Measurements from ENCODE around the gene LRRFIP1. TPM values are rescaled to one million over a fixed set of nuclear protein-coding genes. Genes with fewer than 3 reads are reported as not detected.

Gene LRRFIP1
- total and polyA plus RNA-seq, 2 of the 13 experiments (the other 11 are each of a cell fraction or from before 2014, with no cell fraction given), result 15.9 to 40.5 TPM

DNA sequence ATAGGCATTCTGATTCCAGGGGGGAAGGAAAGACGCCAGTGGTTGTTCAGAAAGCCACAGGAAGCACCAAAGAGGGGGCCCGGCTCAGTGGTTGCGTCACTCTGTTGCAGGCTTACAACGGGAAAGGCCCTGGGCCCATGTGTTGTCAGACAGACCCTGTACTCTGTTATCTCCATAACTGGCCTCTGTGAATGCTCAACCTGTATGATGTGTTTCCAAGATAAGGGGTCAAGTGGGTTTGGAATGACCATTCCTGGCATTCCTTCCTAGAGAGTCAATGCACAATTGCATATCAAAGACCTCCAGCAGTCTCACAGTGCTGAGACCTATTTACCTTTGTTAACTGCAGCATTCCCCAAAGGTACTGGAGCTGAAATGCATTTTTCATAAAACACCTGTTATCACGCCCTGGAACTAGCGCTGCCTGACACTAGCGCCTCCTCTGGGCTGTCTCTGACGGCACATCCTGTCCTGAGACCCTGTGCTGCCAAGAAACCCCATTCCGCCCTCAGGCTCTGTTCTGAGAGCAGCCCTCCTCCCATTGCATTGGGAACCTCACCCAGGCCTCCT lies 13.2 kb upstream of the LRRFIP1 start (continued):
- no peak; the same call in none of the 2 replicates for TF ChIP-seq BORCS8-MEF2B (CRISPR knock-in tag; IDR thresholded peaks at IDR 0.05)
- TF ChIP-seq ZNF547 (CRISPR knock-in tag; IDR thresholded peaks at IDR 0.05), result 0 out of 2 replicates have a peak, but pooled peaks have one; percentile 31
- TF ChIP-seq ZNF563 (CRISPR knock-in tag; IDR thresholded peaks at IDR 0.05), result no peak; the same call in 1 of the 2 replicates
- TF ChIP-seq, protein P1, sequence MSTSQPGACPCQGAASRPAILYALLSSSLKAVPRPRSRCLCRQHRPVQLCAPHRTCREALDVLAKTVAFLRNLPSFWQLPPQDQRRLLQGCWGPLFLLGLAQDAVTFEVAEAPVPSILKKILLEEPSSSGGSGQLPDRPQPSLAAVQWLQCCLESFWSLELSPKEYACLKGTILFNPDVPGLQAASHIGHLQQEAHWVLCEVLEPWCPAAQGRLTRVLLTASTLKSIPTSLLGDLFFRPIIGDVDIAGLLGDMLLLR (CRISPR knock-in tag; IDR thresholded peaks at IDR 0.05), result no peak
- TF ChIP-seq RFX5 (IDR thresholded peaks at IDR 0.05; ENCODE audit: low read depth, low read length), result 0 out of 2 replicates have a peak, but pooled peaks have one; percentile 27
- TF ChIP-seq ZNF484 (CRISPR knock-in tag; IDR thresholded peaks at IDR 0.05; ENCODE audit: borderline replicate concordance, low read depth), result no peak
- TF ChIP-seq KLF16 (CRISPR knock-in tag; IDR thresholded peaks at IDR 0.05), result 0 out of 4 replicates have a peak, but pooled peaks of 1 of the 2 experiments have one; percentile 57
- peak; percentile 98 for TF ChIP-seq HMG20A (CRISPR knock-in tag; IDR thresholded peaks at IDR 0.05; ENCODE audit: borderline replicate concordance)
- TF ChIP-seq RORA (CRISPR knock-in tag; IDR thresholded peaks at IDR 0.05), result no peak
- TF ChIP-seq TCF7 (IDR thresholded peaks at IDR 0.05; ENCODE audit: low read depth), result peak; percentile 95
- TF ChIP-seq SRF (IDR thresholded peaks at IDR 0.05; ENCODE audit: low read depth, low read length), result peak; percentile 67; the same call in 1 of the 2 replicates
- no peak; the same call in 1 of the 2 replicates for TF ChIP-seq ZNF556 (CRISPR knock-in tag; IDR thresholded peaks at IDR 0.05; ENCODE audit: borderline replicate concordance)
- TF ChIP-seq GTF3A (CRISPR knock-in tag; conservative IDR thresholded peaks at IDR 0.05), result no peak
- TF ChIP-seq, protein P2, sequence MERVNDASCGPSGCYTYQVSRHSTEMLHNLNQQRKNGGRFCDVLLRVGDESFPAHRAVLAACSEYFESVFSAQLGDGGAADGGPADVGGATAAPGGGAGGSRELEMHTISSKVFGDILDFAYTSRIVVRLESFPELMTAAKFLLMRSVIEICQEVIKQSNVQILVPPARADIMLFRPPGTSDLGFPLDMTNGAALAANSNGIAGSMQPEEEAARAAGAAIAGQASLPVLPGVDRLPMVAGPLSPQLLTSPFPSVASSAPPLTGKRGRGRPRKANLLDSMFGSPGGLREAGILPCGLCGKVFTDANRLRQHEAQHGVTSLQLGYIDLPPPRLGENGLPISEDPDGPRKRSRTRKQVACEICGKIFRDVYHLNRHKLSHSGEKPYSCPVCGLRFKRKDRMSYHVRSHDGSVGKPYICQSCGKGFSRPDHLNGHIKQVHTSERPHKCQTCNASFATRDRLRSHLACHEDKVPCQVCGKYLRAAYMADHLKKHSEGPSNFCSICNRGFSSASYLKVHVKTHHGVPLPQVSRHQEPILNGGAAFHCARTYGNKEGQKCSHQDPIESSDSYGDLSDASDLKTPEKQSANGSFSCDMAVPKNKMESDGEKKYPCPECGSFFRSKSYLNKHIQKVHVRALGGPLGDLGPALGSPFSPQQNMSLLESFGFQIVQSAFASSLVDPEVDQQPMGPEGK (CRISPR knock-in tag; IDR thresholded peaks at IDR 0.05), result peak; percentile 94
- TF ChIP-seq ZFP62 (CRISPR knock-in tag; IDR thresholded peaks at IDR 0.05), result no peak
- TF ChIP-seq, protein P3, sequence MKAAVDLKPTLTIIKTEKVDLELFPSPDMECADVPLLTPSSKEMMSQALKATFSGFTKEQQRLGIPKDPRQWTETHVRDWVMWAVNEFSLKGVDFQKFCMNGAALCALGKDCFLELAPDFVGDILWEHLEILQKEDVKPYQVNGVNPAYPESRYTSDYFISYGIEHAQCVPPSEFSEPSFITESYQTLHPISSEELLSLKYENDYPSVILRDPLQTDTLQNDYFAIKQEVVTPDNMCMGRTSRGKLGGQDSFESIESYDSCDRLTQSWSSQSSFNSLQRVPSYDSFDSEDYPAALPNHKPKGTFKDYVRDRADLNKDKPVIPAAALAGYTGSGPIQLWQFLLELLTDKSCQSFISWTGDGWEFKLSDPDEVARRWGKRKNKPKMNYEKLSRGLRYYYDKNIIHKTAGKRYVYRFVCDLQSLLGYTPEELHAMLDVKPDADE (CRISPR knock-in tag; IDR thresholded peaks at IDR 0.05), result no peak
- TF ChIP-seq MBNL3 (CRISPR knock-in tag; conservative IDR thresholded peaks at IDR 0.05), result no peak
- TF ChIP-seq ARNT (IDR thresholded peaks at IDR 0.05), result no peak
- TF ChIP-seq NR2C2 (CRISPR knock-in tag; IDR thresholded peaks at IDR 0.05; ENCODE audit: borderline replicate concordance), result peak; percentile 92
- TF ChIP-seq, protein P4, sequence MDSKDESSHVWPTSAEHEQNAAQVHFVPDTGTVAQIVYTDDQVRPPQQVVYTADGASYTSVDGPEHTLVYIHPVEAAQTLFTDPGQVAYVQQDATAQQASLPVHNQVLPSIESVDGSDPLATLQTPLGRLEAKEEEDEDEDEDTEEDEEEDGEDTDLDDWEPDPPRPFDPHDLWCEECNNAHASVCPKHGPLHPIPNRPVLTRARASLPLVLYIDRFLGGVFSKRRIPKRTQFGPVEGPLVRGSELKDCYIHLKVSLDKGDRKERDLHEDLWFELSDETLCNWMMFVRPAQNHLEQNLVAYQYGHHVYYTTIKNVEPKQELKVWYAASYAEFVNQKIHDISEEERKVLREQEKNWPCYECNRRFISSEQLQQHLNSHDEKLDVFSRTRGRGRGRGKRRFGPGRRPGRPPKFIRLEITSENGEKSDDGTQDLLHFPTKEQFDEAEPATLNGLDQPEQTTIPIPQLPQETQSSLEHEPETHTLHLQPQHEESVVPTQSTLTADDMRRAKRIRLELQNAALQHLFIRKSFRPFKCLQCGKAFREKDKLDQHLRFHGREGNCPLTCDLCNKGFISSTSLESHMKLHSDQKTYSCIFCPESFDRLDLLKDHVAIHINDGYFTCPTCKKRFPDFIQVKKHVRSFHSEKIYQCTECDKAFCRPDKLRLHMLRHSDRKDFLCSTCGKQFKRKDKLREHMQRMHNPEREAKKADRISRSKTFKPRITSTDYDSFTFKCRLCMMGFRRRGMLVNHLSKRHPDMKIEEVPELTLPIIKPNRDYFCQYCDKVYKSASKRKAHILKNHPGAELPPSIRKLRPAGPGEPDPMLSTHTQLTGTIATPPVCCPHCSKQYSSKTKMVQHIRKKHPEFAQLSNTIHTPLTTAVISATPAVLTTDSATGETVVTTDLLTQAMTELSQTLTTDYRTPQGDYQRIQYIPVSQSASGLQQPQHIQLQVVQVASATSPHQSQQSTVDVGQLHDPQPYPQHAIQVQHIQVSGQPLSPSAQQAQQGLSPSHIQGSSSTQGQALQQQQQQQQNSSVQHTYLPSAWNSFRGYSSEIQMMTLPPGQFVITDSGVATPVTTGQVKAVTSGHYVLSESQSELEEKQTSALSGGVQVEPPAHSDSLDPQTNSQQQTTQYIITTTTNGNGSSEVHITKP (CRISPR knock-in tag; IDR thresholded peaks at IDR 0.05; ENCODE audit: low read depth), result peak; percentile 85; the same call in 1 of the 2 replicates
- TF ChIP-seq IKZF1 (IDR thresholded peaks at IDR 0.05), result no peak
- TF ChIP-seq KDM6A (CRISPR knock-in tag; IDR thresholded peaks at IDR 0.05; ENCODE audit: low read depth), result peak; percentile 75
- TF ChIP-seq ZNF780A (CRISPR knock-in tag; IDR thresholded peaks at IDR 0.05), result no peak
- 0 out of 2 replicates have a peak, but pooled peaks have one; percentile 59 for TF ChIP-seq ZNF24 (IDR thresholded peaks at IDR 0.05)
- peak; percentile 57; the same call in 1 of the 2 replicates for TF ChIP-seq KLF6 (CRISPR knock-in tag; IDR thresholded peaks at IDR 0.05)

All from HepG2 (cell line).